Measurements from ENCODE around the gene SLC40A1. TPM values are rescaled to one million over a fixed set of nuclear protein-coding genes. Genes with fewer than 3 reads are reported as not detected.

Gene SLC40A1
- total RNA-seq, 1 experiment from 2014 or later = not detected

- no peaks in the 10 kb centered on the region for H3K36me3 ChIP-seq (ENCODE audit: insufficient read depth, low read length)
- no peaks in the 10 kb centered on the region for H3K9me2 ChIP-seq (replicated peaks; ENCODE audit: insufficient read depth, low read length)
- H4K20me1 ChIP-seq (ENCODE audit: insufficient read depth, low read depth, low read length) = no peaks in the 10 kb centered on the region
- no peaks in the 10 kb centered on the region for H3K4me1 ChIP-seq (ENCODE audit: low read length)
- no peak overlapping the region for H3K4me2 ChIP-seq (ENCODE audit: low read depth, low read length, poor library complexity, severe bottlenecking)
- H3K9me3 ChIP-seq (ENCODE audit: low read length) = no peaks in the 10 kb centered on the region
- no peaks in the 10 kb centered on the region for H3K27me3 ChIP-seq (ENCODE audit: low read length)
- H3K4me3 ChIP-seq (ENCODE audit: low read length) = no peak overlapping the region
- no peaks in the 10 kb centered on the region for H3K79me2 ChIP-seq (ENCODE audit: low read length)
- no peak overlapping the region for H3K27ac ChIP-seq (ENCODE audit: low read length)
- H2AFZ ChIP-seq (ENCODE audit: low read length) = no peak overlapping the region
- no peak for DNase-seq
- no peak overlapping the region for H3K9ac ChIP-seq (ENCODE audit: low read length)
Measured at GRCh38 chr2:189544318-189545042, 36.1 kb downstream of the SLC40A1 start.

GRCh38 chr2:189543367-189543766 is 37.2 kb downstream of the SLC40A1 start:
- Histone ChIP-seq H4K20me1 (ENCODE audit: insufficient read depth, low read depth, low read length) (no peaks in the 10 kb centered on the region), H3K4me3 (ENCODE audit: low read length) (no peak overlapping the region), H3K36me3 (ENCODE audit: insufficient read depth, low read length) (no peaks in the 10 kb centered on the region), H3K9ac (ENCODE audit: low read length) (no peak overlapping the region), H3K27me3 (ENCODE audit: low read length) (no peaks in the 10 kb centered on the region), H3K9me3 (ENCODE audit: low read length) (no peaks in the 10 kb centered on the region), H2AFZ (ENCODE audit: low read length) (no peak overlapping the region), H3K9me2 (replicated peaks; ENCODE audit: insufficient read depth, low read length) (no peaks in the 10 kb centered on the region), H3K4me2 (ENCODE audit: low read depth, low read length, poor library complexity, severe bottlenecking) (no peak overlapping the region), H3K4me1 (ENCODE audit: low read length) (no peaks in the 10 kb centered on the region), H3K79me2 (ENCODE audit: low read length) (no peaks in the 10 kb centered on the region), H3K27ac (ENCODE audit: low read length) (no peak overlapping the region)
- no peak for DNase-seq

GRCh38 chr2:189542145-189542882 is 38.3 kb downstream of the SLC40A1 start:
- H3K27ac ChIP-seq (ENCODE audit: low read length) = no peak overlapping the region
- H3K36me3 ChIP-seq (ENCODE audit: insufficient read depth, low read length) = no peaks in the 10 kb centered on the region
- H3K4me2 ChIP-seq (ENCODE audit: low read depth, low read length, poor library complexity, severe bottlenecking) = no peak overlapping the region
- H3K9me3 ChIP-seq (ENCODE audit: low read length) = no peaks in the 10 kb centered on the region
- H4K20me1 ChIP-seq (ENCODE audit: insufficient read depth, low read depth, low read length) = no peaks in the 10 kb centered on the region
- H3K9ac ChIP-seq (ENCODE audit: low read length) = no peak overlapping the region
- no peak overlapping the region for H2AFZ ChIP-seq (ENCODE audit: low read length)
- H3K79me2 ChIP-seq (ENCODE audit: low read length) = no peaks in the 10 kb centered on the region
- no peak for DNase-seq
- H3K27me3 ChIP-seq (ENCODE audit: low read length) = no peaks in the 10 kb centered on the region
- H3K4me3 ChIP-seq (ENCODE audit: low read length) = no peak overlapping the region
- no peaks in the 10 kb centered on the region for H3K9me2 ChIP-seq (replicated peaks; ENCODE audit: insufficient read depth, low read length)
- H3K4me1 ChIP-seq (ENCODE audit: low read length) = no peaks in the 10 kb centered on the region

GRCh38 chr2:189541591-189541990 is 39.0 kb downstream of the SLC40A1 start:
- Histone ChIP-seq H3K27ac (ENCODE audit: low read length) (no peak overlapping the region), H3K9ac (ENCODE audit: low read length) (no peak overlapping the region), H3K4me1 (ENCODE audit: low read length) (no peaks in the 10 kb centered on the region), H4K20me1 (ENCODE audit: insufficient read depth, low read depth, low read length) (no peaks in the 10 kb centered on the region), H3K9me3 (ENCODE audit: low read length) (no peaks in the 10 kb centered on the region), H3K36me3 (ENCODE audit: insufficient read depth, low read length) (no peaks in the 10 kb centered on the region), H3K4me3 (ENCODE audit: low read length) (no peak overlapping the region), H3K4me2 (ENCODE audit: low read depth, low read length, poor library complexity, severe bottlenecking) (no peak overlapping the region), H3K79me2 (ENCODE audit: low read length) (no peaks in the 10 kb centered on the region), H2AFZ (ENCODE audit: low read length) (no peak overlapping the region), H3K27me3 (ENCODE audit: low read length) (no peaks in the 10 kb centered on the region), H3K9me2 (replicated peaks; ENCODE audit: insufficient read depth, low read length) (no peaks in the 10 kb centered on the region)
- no peak for DNase-seq

- no peak for DNase-seq
- Histone ChIP-seq H3K27me3 (ENCODE audit: low read length) (no peaks in the 10 kb centered on the region), H3K9me2 (replicated peaks; ENCODE audit: insufficient read depth, low read length) (no peaks in the 10 kb centered on the region), H3K79me2 (ENCODE audit: low read length) (no peaks in the 10 kb centered on the region), H3K4me2 (ENCODE audit: low read depth, low read length, poor library complexity, severe bottlenecking) (no peak overlapping the region), H3K4me1 (ENCODE audit: low read length) (no peaks in the 10 kb centered on the region), H4K20me1 (ENCODE audit: insufficient read depth, low read depth, low read length) (no peaks in the 10 kb centered on the region), H3K27ac (ENCODE audit: low read length) (no peak overlapping the region), H3K4me3 (ENCODE audit: low read length) (no peak overlapping the region), H3K36me3 (ENCODE audit: insufficient read depth, low read length) (no peaks in the 10 kb centered on the region), H2AFZ (ENCODE audit: low read length) (no peak overlapping the region; the same call in 1 of the 2 replicates), H3K9ac (ENCODE audit: low read length) (no peak overlapping the region), H3K9me3 (ENCODE audit: low read length) (no peaks in the 10 kb centered on the region)
Measured at GRCh38 chr2:189540551-189540950, 40.0 kb downstream of the SLC40A1 start.

GRCh38 chr2:189538402-189538801 is 42.2 kb downstream of the SLC40A1 start:
- H3K4me1 ChIP-seq (ENCODE audit: low read length) = no peaks in the 10 kb centered on the region
- no peaks in the 10 kb centered on the region for H3K9me2 ChIP-seq (replicated peaks; ENCODE audit: insufficient read depth, low read length)
- no peaks in the 10 kb centered on the region for H3K27me3 ChIP-seq (ENCODE audit: low read length)
- no peaks in the 10 kb centered on the region for H3K79me2 ChIP-seq (ENCODE audit: low read length)
- H3K4me2 ChIP-seq (ENCODE audit: low read depth, low read length, poor library complexity, severe bottlenecking) = no peak overlapping the region
- H3K9me3 ChIP-seq (ENCODE audit: low read length) = no peaks in the 10 kb centered on the region
- no peak overlapping the region for H2AFZ ChIP-seq (ENCODE audit: low read length)
- H3K4me3 ChIP-seq (ENCODE audit: low read length) = no peak overlapping the region
- H4K20me1 ChIP-seq (ENCODE audit: insufficient read depth, low read depth, low read length) = no peaks in the 10 kb centered on the region
- H3K27ac ChIP-seq (ENCODE audit: low read length) = no peak overlapping the region
- no peak for DNase-seq
- no peak overlapping the region for H3K9ac ChIP-seq (ENCODE audit: low read length)
- H3K36me3 ChIP-seq (ENCODE audit: insufficient read depth, low read length) = no peaks in the 10 kb centered on the region

- Histone ChIP-seq H3K27ac (ENCODE audit: low read length) (no peak overlapping the region), H3K9ac (ENCODE audit: low read length) (no peak overlapping the region), H4K20me1 (ENCODE audit: insufficient read depth, low read depth, low read length) (no peaks in the 10 kb centered on the region), H3K9me3 (ENCODE audit: low read length) (no peaks in the 10 kb centered on the region), H2AFZ (ENCODE audit: low read length) (no peak overlapping the region), H3K79me2 (ENCODE audit: low read length) (no peaks in the 10 kb centered on the region), H3K9me2 (replicated peaks; ENCODE audit: insufficient read depth, low read length) (no peaks in the 10 kb centered on the region), H3K4me2 (ENCODE audit: low read depth, low read length, poor library complexity, severe bottlenecking) (no peak overlapping the region), H3K4me3 (ENCODE audit: low read length) (no peak overlapping the region), H3K36me3 (ENCODE audit: insufficient read depth, low read length) (no peaks in the 10 kb centered on the region), H3K4me1 (ENCODE audit: low read length) (no peaks in the 10 kb centered on the region), H3K27me3 (ENCODE audit: low read length) (no peaks in the 10 kb centered on the region)
- DNase-seq = no peak
Measured at GRCh38 chr2:189536830-189537229, 43.8 kb downstream of the SLC40A1 start.

GRCh38 chr2:189534854-189535832 is 45.4 kb downstream of the SLC40A1 start:
- H3K36me3 ChIP-seq (ENCODE audit: insufficient read depth, low read length) = no peaks in the 10 kb centered on the region
- H3K9me2 ChIP-seq (replicated peaks; ENCODE audit: insufficient read depth, low read length) = no peaks in the 10 kb centered on the region
- no peaks in the 10 kb centered on the region for H4K20me1 ChIP-seq (ENCODE audit: insufficient read depth, low read depth, low read length)
- H3K79me2 ChIP-seq (ENCODE audit: low read length) = no peaks in the 10 kb centered on the region
- H3K4me3 ChIP-seq (ENCODE audit: low read length) = no peak overlapping the region
- no peaks in the 10 kb centered on the region for H3K9me3 ChIP-seq (ENCODE audit: low read length)
- no peaks in the 10 kb centered on the region for H3K27me3 ChIP-seq (ENCODE audit: low read length)
- H3K9ac ChIP-seq (ENCODE audit: low read length) = no peak overlapping the region
- no peak for DNase-seq
- H3K4me2 ChIP-seq (ENCODE audit: low read depth, low read length, poor library complexity, severe bottlenecking) = no peak overlapping the region
- H3K27ac ChIP-seq (ENCODE audit: low read length) = no peak overlapping the region
- H2AFZ ChIP-seq (ENCODE audit: low read length) = no peak overlapping the region
- no peaks in the 10 kb centered on the region for H3K4me1 ChIP-seq (ENCODE audit: low read length)
